GM21423 (cell line): Measurements from ENCODE around the gene ARHGEF19.
"Not testable (repeated sequence)": the region's sequence is repeated elsewhere in the genome, so short reads cannot be mapped to it uniquely, and the experiment has no call there.

Experiments
- ATAC-seq: cut with Tn5 transposase; IDR thresholded peaks from one replicate; pipeline ENCODE4 v1.9.1; 2021; ENCODE audit warnings: mild to moderate bottlenecking, moderate library complexity; ENCODE audit not compliant: unreplicated experiment

Gene ARHGEF19

GRCh38 chr1:16222716-16223115 is 10.3 kb upstream of the ARHGEF19 start:
- ATAC-seq: not testable (repeated sequence)

GRCh38 chr1:16221499-16221898 is 9.0 kb upstream of the ARHGEF19 start:
- ATAC-seq: no peak

GRCh38 chr1:16219968-16220500 is 7.6 kb upstream of the ARHGEF19 start:
- no peak for ATAC-seq

GRCh38 chr1:16218674-16219071 is 6.2 kb upstream of the ARHGEF19 start:
- no peak for ATAC-seq

GRCh38 chr1:16218014-16218673 is 5.7 kb upstream of the ARHGEF19 start:
- ATAC-seq: no peak

DNA sequence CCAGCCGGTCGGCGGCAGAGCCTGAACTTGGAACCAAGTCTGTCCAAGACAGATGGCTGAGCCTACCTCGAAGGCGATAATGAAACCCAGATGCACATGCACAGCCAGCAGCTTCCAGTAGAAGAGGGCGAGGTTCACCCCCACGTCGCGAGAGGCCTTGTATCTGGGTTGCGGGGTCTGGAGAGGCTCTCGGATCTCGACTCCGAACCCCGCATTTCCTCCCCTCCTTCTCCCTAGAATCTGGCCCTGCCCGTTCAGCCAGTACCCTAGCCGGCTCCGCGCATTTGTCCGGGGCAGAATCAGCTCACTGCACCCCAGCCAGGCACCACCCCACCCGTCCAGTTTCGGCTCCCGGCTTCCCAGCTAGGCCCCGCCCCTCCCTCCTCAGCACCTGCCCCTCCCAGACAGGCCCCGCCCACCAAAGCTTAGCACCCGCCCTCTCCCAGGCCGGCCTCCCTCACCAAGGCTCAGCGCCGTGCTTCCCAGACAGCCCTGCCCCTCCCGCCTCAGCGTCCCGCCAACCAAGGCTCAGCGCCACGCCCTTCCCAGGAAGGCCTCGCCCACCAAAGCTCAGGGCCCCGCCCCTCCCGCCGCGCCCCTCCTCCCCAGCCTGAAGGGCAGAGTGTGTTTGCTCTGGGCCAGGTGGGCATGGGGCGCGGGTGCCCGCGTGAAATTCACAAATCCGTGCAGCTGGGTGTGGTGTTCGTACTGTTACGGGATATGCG is 4.8 kb upstream of the ARHGEF19 start:
- ATAC-seq: peak; percentile 89

GRCh38 chr1:16215882-16216753 is 3.7 kb upstream of the ARHGEF19 start:
- ATAC-seq: no peak

DNA sequence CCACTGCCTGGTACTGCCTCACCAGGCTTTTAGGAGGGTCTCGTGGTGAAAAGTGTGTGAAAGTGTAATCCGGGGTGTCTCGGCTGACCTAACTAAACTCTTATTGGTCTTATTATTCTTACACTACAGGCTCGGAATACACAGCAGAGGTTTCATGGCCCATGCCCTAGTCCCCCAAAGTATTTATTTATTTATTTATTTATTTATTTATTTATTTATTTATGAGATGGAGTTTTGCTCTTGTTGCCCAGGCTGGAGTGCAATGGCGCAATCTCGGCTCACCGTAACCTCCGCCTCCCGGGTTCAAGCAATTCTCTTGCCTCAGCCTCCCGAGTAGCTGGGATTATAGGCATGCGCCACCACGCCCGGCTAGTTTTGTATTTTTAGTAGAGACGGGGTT is 2.8 kb upstream of the ARHGEF19 start:
- not testable (repeated sequence) for ATAC-seq

DNA sequence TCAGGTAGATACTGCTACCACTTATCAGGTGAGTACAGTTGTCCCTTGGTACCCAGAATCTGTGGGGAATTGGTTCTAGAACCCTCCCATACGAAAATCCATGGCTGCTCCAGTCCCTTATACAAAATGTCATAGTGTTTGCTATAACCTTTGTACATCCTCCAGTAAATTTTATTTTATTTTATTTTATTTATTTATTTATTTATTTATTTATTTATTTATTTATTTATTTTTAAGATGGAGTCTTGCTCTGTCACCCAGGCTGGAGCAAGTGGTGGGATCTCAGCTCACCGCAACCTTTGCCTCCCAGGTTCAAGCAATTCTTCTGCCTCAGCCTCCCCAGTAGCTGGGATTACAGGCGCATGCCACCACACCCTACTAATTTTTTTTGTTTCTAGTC is 1.1 kb upstream of the ARHGEF19 start:
- ATAC-seq: not testable (repeated sequence)

DNA sequence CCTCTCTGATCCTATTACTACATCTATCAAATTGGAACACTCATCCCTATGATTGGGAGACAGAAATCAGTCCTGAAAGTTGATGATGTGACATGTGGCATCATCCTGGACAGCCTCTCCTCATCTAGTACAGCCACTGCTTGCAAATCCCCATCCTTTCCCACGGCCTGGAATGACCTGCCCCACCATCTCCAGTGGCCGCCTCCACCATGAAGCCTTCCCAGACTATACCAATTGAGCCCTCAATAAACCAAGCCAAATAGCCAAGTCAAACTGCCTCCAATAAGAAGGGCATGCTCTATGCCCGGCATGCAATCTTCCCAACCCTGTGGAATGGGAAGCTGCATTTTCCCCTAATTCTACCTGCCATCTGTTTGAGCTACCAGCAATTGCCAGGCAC is 561 bp upstream of the ARHGEF19 start:
- ATAC-seq: no peak

DNA sequence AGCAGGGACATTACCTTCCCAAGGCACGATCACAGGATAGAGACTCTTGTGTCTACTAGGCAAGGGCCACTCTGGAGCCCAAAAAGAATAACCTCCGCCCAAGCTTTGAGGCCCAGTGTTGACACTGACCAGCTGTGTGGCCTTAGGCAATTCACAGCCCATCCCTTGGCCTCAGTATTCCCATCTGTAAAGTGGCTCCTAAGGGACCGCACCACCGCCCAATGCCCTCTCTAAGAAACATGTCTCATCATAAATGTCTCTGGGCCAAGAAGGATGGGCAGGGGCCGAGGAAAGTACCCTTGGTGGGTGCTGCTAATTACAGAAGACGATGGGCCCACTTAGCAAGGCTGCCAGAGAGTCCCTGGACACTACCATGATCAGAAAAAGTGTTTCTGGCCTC is 628 bp downstream of the ARHGEF19 start:
- ATAC-seq: no peak

GRCh38 chr1:16210581-16210980 is 1.9 kb downstream of the ARHGEF19 start:
- no peak for ATAC-seq

DNA sequence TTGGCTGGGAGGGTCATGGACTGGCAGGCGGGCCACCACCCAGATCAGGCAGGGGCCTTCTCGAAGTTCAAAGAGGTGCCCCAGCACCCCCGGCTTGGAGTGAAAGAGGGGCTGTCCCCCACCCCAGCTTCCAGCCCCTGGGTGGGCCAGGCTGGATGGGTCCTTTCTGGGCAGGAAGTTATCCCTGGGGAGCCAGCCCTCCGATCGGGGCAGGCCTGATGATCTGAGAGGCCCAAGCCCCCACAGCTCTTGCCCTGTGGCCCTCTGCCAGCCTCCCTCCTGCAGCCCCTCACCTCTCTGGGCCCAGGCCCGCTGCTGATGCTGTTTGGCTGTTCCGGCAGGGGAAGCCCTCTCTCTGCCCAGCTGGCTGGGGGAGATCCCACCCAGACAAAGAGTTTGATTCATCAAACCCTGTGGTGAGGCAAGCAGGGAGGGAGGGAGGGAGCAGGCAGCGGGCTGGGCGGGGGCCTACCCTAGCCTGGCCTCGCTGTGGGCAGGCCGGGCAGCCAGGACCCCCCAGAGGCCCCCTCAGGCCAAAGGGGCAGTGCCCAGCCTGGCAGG is 2.5 kb downstream of the ARHGEF19 start:
- no peak for ATAC-seq

DNA sequence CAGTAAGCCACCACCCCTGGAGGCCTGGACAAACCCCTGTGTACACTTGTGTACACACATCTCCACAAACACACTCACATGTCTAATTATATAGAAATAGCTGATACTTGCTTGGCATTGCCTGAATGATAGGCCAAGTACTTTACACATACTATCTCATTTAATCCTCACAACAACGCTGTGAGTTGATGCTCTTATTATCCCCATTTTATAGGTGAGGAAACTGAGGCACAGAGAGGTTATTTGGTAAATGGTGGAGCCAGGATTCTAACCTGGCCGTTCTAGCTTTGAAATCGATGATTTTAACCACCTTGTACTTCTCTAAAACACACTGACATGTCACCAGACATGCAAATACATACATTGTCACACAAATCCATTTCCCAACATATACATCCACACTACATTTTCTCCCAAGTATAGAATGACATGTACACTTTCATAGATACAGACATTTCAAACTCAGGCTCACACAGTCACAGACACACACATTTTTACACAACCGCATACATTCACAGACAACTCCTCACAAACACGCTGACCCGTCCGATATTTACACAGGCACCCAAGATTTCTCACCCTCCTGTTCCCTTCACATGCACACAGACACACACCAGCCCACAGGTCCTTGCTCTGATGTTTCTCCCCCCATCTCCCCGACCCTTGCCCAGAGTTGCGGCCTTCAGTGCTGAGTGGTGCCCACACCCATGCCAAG is 3.2 kb downstream of the ARHGEF19 start:
- ATAC-seq: no peak

DNA sequence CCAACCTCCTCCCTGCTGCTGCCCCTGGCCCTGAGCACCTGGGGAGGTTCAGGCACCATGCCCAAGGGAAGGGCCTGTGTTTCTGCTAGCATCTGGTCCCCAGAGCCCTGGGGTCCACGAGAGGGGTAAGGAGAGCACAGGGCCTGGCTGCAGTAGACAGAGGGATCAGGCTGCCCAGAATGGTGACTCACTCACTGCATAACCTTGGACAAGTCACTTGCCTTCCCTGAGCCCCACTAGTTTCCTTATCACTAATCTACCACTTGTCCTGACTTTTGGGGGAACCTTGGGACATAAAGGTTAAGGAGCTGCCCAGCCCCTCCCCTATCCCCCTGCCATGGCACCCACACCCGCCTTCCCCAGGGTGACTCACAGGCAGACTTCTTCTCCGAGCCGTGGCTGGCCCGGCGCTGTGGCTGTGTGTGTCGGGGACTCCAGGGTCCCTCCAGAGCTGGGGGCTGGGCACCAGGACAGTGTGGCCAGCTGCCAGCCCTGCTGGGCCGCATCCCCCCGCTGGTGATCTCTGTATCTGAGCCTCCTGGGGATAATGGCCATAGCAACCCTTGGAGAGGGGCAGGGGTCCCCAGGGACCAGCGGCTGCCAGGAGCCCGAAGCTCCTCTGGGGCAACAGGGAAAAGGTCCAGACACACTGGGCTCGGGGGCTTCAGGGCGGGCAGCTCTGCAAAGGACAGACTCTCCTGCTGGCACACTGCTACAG is 4.0 kb downstream of the ARHGEF19 start:
- ATAC-seq: no peak

DNA sequence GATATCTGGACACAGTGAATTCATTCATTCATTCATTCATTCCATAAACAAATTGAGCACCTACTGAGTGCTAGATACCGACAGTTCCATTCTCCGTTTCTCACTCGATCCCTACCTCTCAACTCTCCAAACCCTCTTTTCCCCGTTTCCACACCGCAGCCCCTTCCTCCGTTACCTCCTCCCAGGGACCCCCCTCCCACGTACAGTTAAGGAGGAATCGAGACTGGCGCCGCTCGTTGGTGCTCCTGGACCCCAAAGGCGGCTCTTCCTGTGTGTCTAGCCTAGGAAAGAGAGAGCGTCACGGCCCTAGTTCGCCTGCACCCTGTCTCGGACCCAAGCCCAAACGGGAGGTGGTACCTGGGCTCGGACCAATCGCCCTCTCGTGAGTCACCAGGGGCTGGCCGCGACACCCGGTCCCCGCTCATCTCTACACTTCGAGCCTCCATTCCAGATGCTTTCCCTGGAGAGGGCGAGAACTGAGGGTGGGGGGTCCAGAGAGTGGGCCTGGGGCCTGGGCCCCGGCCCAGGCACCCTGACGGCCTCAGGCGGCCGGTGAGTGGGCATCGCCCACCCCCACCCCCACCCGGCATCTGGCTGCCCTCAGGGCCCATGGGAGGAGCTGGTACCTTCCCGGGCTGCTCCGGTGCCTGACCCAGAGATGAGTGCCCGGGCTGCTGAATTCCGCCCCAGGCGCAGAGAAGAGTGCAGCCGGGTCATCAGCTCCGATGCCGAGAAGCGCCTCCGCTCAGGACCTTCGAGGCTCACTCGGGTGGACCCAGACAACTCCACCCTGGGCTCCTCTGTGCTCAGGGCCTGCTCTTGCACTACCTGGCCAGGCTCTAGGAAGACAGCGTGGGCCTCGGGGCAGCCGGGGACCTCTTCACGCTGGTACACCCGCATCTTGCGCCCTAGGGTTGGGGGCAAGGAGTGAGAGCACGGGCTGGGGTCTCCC is 4.9 kb downstream of the ARHGEF19 start:
- ATAC-seq: no peak

DNA sequence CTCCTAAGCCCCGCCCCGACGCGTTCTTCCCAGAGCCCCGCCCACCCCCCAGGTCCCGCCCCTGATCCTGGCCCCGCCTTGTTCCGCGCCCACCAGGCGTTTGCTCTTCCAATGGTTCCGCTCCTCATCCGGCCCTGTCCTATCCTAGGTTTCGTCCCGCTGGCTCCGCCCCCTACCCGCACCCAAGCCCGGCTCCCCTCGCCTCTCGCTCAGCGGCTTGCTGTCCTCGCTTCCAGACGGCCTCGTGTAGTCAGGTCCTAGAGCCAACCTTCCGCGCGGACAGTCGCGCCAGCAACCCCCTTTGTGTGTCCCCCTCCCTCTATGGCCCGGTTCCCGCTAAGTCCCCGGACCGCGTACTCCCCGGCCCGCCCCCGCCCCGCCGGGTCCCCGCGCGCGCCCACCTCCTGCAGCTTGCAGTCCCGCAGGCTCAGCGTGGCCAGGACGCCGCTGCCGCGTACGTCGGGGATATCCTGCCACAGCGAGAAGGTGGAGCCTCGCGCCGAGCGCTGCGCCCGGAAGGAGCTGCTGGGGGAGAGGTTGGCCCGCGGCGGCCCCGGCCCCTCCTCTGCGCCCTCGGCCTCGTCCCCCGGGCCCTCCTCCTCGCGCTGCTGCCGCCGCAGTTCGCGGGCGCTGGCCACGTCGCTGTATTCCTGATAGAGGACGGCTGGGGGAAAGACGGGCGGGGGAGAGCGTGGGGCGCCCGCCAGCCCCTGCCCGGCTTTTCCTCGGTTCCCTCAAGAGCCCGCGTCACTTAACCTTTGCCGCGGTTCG is 5.7 kb downstream of the ARHGEF19 start:
- ATAC-seq: peak; percentile 72
